IMR-90 (cell line): ENCODE measurements around the gene HNRNPC. TPM values are rescaled to one million over a fixed set of nuclear protein-coding genes. Genes with fewer than 3 reads are reported as not detected.

ENCODE experiments used
- ATAC-seq: fragments of 200-7000 bp; cut with Tn5 transposase; 2 replicates; pipeline ENCODE4 v1.9.1; 2020; ENCODE audit warnings: low read depth, mild to moderate bottlenecking, moderate library complexity
- BruUV-seq: library from RNA; stranded (reverse); fragments of 400-500 nt; replicated peaks from 2 replicates; lab custom pipeline; 2021; lab: Mats Ljungman, UMichigan
- CTCF ChIA-PET: fragments of 300-600 bp; formaldehyde crosslinking; extraction: SDS; loops from one replicate; lab custom pipeline; 2021; ENCODE audit warnings: antibody characterized with exemption; lab: Yijun Ruan, JAX
- POLR2A ChIA-PET: fragments of 300-600 bp; sonication (Branson Sonifier 250); formaldehyde crosslinking; loops from one replicate; lab custom pipeline; 2022; ENCODE audit warnings: antibody characterized with exemption; ENCODE audit not compliant: unreplicated experiment; lab: Charles Lee
- DNase-seq: peaks from one replicate; pipeline ENCODE4 v3.0.0; 2013
- H2AFZ ChIP-seq: replicated peaks from 2 replicates; pipeline ENCODE3; 2013; ENCODE audit warnings: low read length, mild to moderate bottlenecking; ENCODE audit not compliant: poor library complexity
- H2AK5ac ChIP-seq: 2 replicates; pipeline ENCODE4 v1.6.1; 2013; ENCODE audit warnings: low read depth, low read length, inconsistent platforms
- H2AK9ac ChIP-seq: replicated peaks from 2 replicates; pipeline ENCODE3; 2013; ENCODE audit warnings: mild to moderate bottlenecking, low read depth, low read length, moderate library complexity; ENCODE audit not compliant: poor library complexity
- H2BK120ac ChIP-seq: 2 replicates; pipeline ENCODE4 v1.6.1; 2013; ENCODE audit warnings: low read depth, low read length, inconsistent platforms
- H2BK15ac ChIP-seq: 3 replicates; pipeline ENCODE4 v1.6.1; 2013; ENCODE audit warnings: low read depth, low read length, inconsistent platforms
- H2BK20ac ChIP-seq: 2 replicates; pipeline ENCODE4 v1.6.1; 2013; ENCODE audit warnings: low read depth, mild to moderate bottlenecking, inconsistent platforms, low read length, moderate library complexity
- H2BK5ac ChIP-seq: 2 replicates; pipeline ENCODE4 v1.6.1; 2013; ENCODE audit warnings: mild to moderate bottlenecking, low read depth, low read length, inconsistent platforms; ENCODE audit not compliant: poor library complexity, severe bottlenecking
- H3K14ac ChIP-seq: replicated peaks from 2 replicates; pipeline ENCODE4 v1.6.1; 2013; ENCODE audit warnings: low read depth, low read length, inconsistent platforms
- H3K18ac ChIP-seq: 2 replicates; pipeline ENCODE4 v1.6.1; 2013; ENCODE audit warnings: low read depth, low read length, control low read depth
- H3K23ac ChIP-seq: 2 replicates; pipeline ENCODE4 v1.6.1; 2013; ENCODE audit warnings: low read depth, low read length, inconsistent platforms
- H3K27ac ChIP-seq: 2 replicates; pipeline ENCODE4 v1.5.1; 2013; ENCODE audit warnings: mild to moderate bottlenecking, control low read depth, low read length; ENCODE audit not compliant: insufficient read depth
- H3K27me3 ChIP-seq: 2 replicates; pipeline ENCODE4 v1.6.1; 2013; ENCODE audit warnings: low read length; ENCODE audit not compliant: control insufficient read depth, insufficient read depth
- H3K36me3 ChIP-seq: 2 replicates; pipeline ENCODE4 v1.6.1; 2013; ENCODE audit warnings: low read length, mixed read lengths; ENCODE audit not compliant: control insufficient read depth, insufficient read depth
- H3K4ac ChIP-seq: 2 replicates; pipeline ENCODE4 v1.6.1; 2013; ENCODE audit warnings: low read depth, low read length, inconsistent platforms
- H3K4me1 ChIP-seq: 2 replicates; pipeline ENCODE4 v1.6.1; 2013; ENCODE audit warnings: low read length, mixed read lengths; ENCODE audit not compliant: control insufficient read depth, insufficient read depth
- H3K4me2 ChIP-seq: 2 replicates; pipeline ENCODE4 v1.6.1; 2013; ENCODE audit warnings: low read depth, mild to moderate bottlenecking, control low read depth, low read length, moderate library complexity
- H3K4me3 ChIP-seq: 2 replicates; pipeline ENCODE4 v1.5.1; 2013; ENCODE audit warnings: low read depth, mild to moderate bottlenecking, control low read depth, low read length, moderate library complexity; ENCODE audit not compliant: insufficient read depth
- H3K56ac ChIP-seq: 2 replicates; pipeline ENCODE4 v1.6.1; 2013; ENCODE audit warnings: low read length, inconsistent platforms; ENCODE audit not compliant: insufficient read depth; ENCODE audit errors: extremely low read depth
- H3K79me1 ChIP-seq, 2 experiments: 2 replicates each; pipeline ENCODE4 v1.6.1; 2013; ENCODE audit warnings: low read length in 2 of 2, inconsistent platforms in 1 of 2, low read depth in 1 of 2
- H3K9ac ChIP-seq: 2 replicates; pipeline ENCODE4 v1.6.1; 2013; ENCODE audit warnings: low read depth, low read length, control low read depth
- H3K9me1 ChIP-seq: 2 replicates; pipeline ENCODE4 v1.6.1; 2013; ENCODE audit warnings: low read length, inconsistent platforms; ENCODE audit not compliant: insufficient read depth
- H3K9me3 ChIP-seq: 2 replicates; pipeline ENCODE4 v1.6.1; 2013; ENCODE audit warnings: low read length; ENCODE audit not compliant: control insufficient read depth, insufficient read depth
- H4K20me1 ChIP-seq: 2 replicates; pipeline ENCODE4 v1.6.1; 2013; ENCODE audit warnings: low read length, inconsistent platforms; ENCODE audit not compliant: insufficient read depth
- H4K5ac ChIP-seq: 2 replicates; pipeline ENCODE4 v1.6.1; 2013; ENCODE audit warnings: mild to moderate bottlenecking, low read depth, low read length, control low read depth
- H4K8ac ChIP-seq, 2 experiments: 2 replicates each; pipeline ENCODE4 v1.6.1; 2013; ENCODE audit warnings: low read depth in 2 of 2, low read length in 2 of 2, control low read depth in 1 of 2, inconsistent platforms in 1 of 2
- H4K91ac ChIP-seq: 2 replicates; pipeline ENCODE4 v1.6.1; 2013; ENCODE audit warnings: low read depth, low read length, inconsistent platforms; ENCODE audit not compliant: insufficient read depth
- BHLHE40 ChIP-seq: fragments of 150-350 bp; IDR thresholded peaks from 2 replicates; pipeline ENCODE4 v1.6.1; 2016; ENCODE audit warnings: mild to moderate bottlenecking, low read depth, low read length
- CHD1 ChIP-seq: IDR thresholded peaks from 2 replicates; pipeline ENCODE4 v1.6.1; 2012; ENCODE audit warnings: low read depth, low read length, improper control_type of control experiment
- ELK1 ChIP-seq: fragments of 150-350 bp; IDR thresholded peaks from 2 replicates; pipeline ENCODE4 v1.6.1; 2016; ENCODE audit warnings: low read depth, mild to moderate bottlenecking, low read length, moderate library complexity, borderline replicate concordance
- MAZ ChIP-seq: IDR thresholded peaks from 2 replicates; pipeline ENCODE4 v1.6.1; 2012; ENCODE audit warnings: low read depth, mild to moderate bottlenecking, low read length, improper control_type of control experiment, moderate library complexity, borderline replicate concordance
- USF2 ChIP-seq: fragments of 150-350 bp; IDR thresholded peaks from 2 replicates; pipeline ENCODE4 v1.6.1; 2017; ENCODE audit warnings: mild to moderate bottlenecking, antibody characterized with exemption, low read length, low read depth
- WGBS, 2 experiments: methylation state at CpG; one replicate each; pipeline versions ENCODE4 v1.1.5 to v1.1.7; 2013; ENCODE audit warnings: missing lambda C conversion rate in 2 of 2; ENCODE audit not compliant: insufficient read length in 1 of 2; ENCODE audit errors: extremely low coverage in 2 of 2; 5-methylcytosine and 5-hydroxymethylcytosine counted together
- dilution Hi-C: fragments of 300-500 bp; cut with HindIII; formaldehyde crosslinking; loops from one replicate; pipeline ENCODE4 v1.14.3; 2018; ENCODE audit warnings: low sequenced_read_pairs; ENCODE audit not compliant: unreplicated experiment
- in situ Hi-C: fragments of 300-500 bp; cut with MboI; formaldehyde crosslinking; loops from 3 replicates; pipeline ENCODE4 v1.14.3; 2019; ENCODE audit warnings: low sequenced_read_pairs, inconsistent platforms, mixed read lengths
- intact Hi-C: fragments of 100-400 bp; cut with micrococcal nuclease; formaldehyde crosslinking; loops from 2 replicates; pipeline ENCODE4 v1.10.0; 2022
- polyA plus RNA-seq, 3 experiments: library from polyadenylated mRNA; depleted of rRNA; stranded (reverse); fragments of >200 nt; gene quantifications; 2 replicates each; pipeline ENCODE4 v1.2.3, GENCODE V29; 2012; ENCODE audit warnings: low replicate concordance in 1 of 3
- total RNA-seq: library from RNA; depleted of rRNA; stranded (reverse); fragments of >200 nt; gene quantifications from 2 replicates; pipeline ENCODE4 v1.2.3, GENCODE V29; 2012

The HNRNPC gene
- total and polyA plus RNA-seq, 2 of the 4 experiments (the other 2 are of a cell fraction) = 308 to 615 TPM

- in situ Hi-C loops = no loop called here
- no peak overlapping the region for H2AK5ac ChIP-seq
Observed at GRCh38 chr14:21317398-21317797, 48.2 kb upstream of the HNRNPC start.

More at GRCh38 chr14:21317398-21317797, 48.2 kb upstream of the HNRNPC start:
- H3K9me1 ChIP-seq = no peaks in the 10 kb centered on the region
- H3K4me2 ChIP-seq = no peak overlapping the region
- WGBS, 2 experiments = 60% methylated on average over 1 of the region's 3 CpGs; no CpG with 5 or more reads in 1 of the 2 experiments
- CTCF ChIA-PET = no interaction called here
- dilution Hi-C loops = no loop called here
- H3K14ac ChIP-seq = no peak overlapping the region
- H3K27ac ChIP-seq = no peak overlapping the region
- peak overlapping the region; percentile 32 for H2AFZ ChIP-seq
- intact Hi-C loops = no loop called here
- H4K8ac ChIP-seq = no peak overlapping the region
- no peak overlapping the region for H2BK120ac ChIP-seq
- H3K4me1 ChIP-seq = no peaks in the 10 kb centered on the region
- no peak for ATAC-seq
- H2BK5ac ChIP-seq = no peak overlapping the region
- TF ChIP-seq USF2 (no peak), BHLHE40 (no peak), ELK1 (no peak), MAZ (no peak), CHD1 (no peak)
- H3K79me1 ChIP-seq = no peaks in the 10 kb centered on the region
- H4K20me1 ChIP-seq = no peaks in the 10 kb centered on the region
- no peak overlapping the region for H3K23ac ChIP-seq
- no peak for DNase-seq
- peak overlapping the region; percentile 28 for H2AK9ac ChIP-seq
- H3K4ac ChIP-seq = no peak overlapping the region
- POLR2A ChIA-PET = interaction anchor here (0.7 kb wide), 1 partner anchor 65 kb away, joined by 3 read pairs; no protein-coding TSS in a partner anchor
- H2BK20ac ChIP-seq = no peak overlapping the region
- H3K36me3 ChIP-seq = no peaks in the 10 kb centered on the region
- no peaks in the 10 kb centered on the region for H3K9me3 ChIP-seq
- H4K5ac ChIP-seq = no peak overlapping the region
- BruUV-seq = no TSS peak
- H3K18ac ChIP-seq = no peak overlapping the region
- H2BK15ac ChIP-seq = no peak overlapping the region
- peaks cover 20% of the 10 kb centered on the region for H3K27me3 ChIP-seq
- no peak overlapping the region for H3K4me3 ChIP-seq
- H4K91ac ChIP-seq = no peak overlapping the region
- H3K9ac ChIP-seq = no peak overlapping the region
- H3K56ac ChIP-seq = no peak overlapping the region
